Measurements from ENCODE around the gene DOCK4. TPM values are rescaled to one million over a fixed set of nuclear protein-coding genes. Genes with fewer than 3 reads are reported as not detected.
A peak's percentile ranks its signal among the peaks of the same experiment; 100 is the strongest.

DOCK4 gene
- total and polyA plus RNA-seq, 2 of the 8 experiments (the other 6 are each of a cell fraction or from before 2014, with no cell fraction given) = 5.1 to 23.6 TPM

DNA sequence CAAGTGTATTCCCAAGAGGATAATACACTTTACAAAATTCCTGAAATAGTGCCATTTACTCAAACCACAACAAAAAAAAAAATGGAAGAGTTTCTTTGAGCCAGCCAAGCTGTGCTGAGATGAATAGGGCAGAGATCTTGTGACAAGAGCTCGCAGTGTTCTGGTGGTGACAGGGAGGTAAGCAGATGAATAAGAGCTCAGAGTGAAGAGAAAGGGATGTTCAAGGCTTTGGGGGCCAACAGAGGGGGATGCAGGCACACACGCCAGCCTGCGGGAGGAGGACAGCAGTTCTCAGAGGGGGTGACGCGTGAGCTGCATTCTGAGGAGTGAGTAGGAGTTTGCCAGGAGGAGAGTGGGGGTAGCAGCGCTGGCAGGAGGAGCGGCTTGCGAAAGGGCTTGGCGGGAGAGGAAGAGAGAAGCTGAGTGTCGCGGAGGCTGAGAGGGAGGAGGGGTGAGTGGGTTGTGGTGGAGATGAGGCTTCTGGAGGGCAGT lies 449.5 kb downstream of the DOCK4 start (continued):
- 0 out of 2 replicates have a peak, but pooled peaks have one; percentile 57 for TF ChIP-seq CEBPB (IDR thresholded peaks at IDR 0.05; ENCODE audit: low read depth, low read length)
- TF ChIP-seq, protein P1, sequence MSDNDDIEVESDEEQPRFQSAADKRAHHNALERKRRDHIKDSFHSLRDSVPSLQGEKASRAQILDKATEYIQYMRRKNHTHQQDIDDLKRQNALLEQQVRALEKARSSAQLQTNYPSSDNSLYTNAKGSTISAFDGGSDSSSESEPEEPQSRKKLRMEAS (IDR thresholded peaks at IDR 0.05) = peak; percentile 43
- peak; percentile 38; the same call in 1 of the 2 replicates for TF ChIP-seq E2F6 (IDR thresholded peaks at IDR 0.05)
- TF ChIP-seq ASH2L (IDR thresholded peaks at IDR 0.05; ENCODE audit: low read length) = peak; percentile 80
- TF ChIP-seq CREB1 (IDR thresholded peaks at IDR 0.05) = peak; percentile 50; the same call in 1 of the 2 replicates
- TF ChIP-seq RFX5 (IDR thresholded peaks at IDR 0.05; ENCODE audit: borderline replicate concordance, low read depth, low read length) = no peak
- no peak for TF ChIP-seq SP1 (IDR thresholded peaks at IDR 0.05; ENCODE audit: low read depth, low read length)
- peak; percentile 26; the same call in 1 of the 2 replicates for TF ChIP-seq POLR2AphosphoS5 (IDR thresholded peaks at IDR 0.05; ENCODE audit: low read depth, low read length)
- TF ChIP-seq PHF8 (conservative IDR thresholded peaks at IDR 0.05; ENCODE audit: low read depth, low read length) = no peak

Measured in H1 (cell line).